22Rv1 (cell line): ENCODE measurements around the gene TLE1.

ENCODE experiments used
- CTCF ChIP-seq: fragments of 450-650 bp; IDR thresholded peaks from 2 replicates; pipeline ENCODE4 v1.5.1; 2017; ENCODE audit warnings: mild to moderate bottlenecking
- ZFX ChIP-seq: fragments of 450-650 bp; IDR thresholded peaks from 2 replicates; pipeline ENCODE4 v1.6.1; 2017; ENCODE audit warnings: antibody characterized with exemption, borderline replicate concordance

GRCh38 chr9:81618923-81619322 lies 70.4 kb downstream of the TLE1 start:
- no peak for TF ChIP-seq CTCF
- TF ChIP-seq ZFX = no peak
